ENCODE measurements around the gene NUP210. TPM values are rescaled to one million over a fixed set of nuclear protein-coding genes. Genes with fewer than 3 reads are reported as not detected.
"Not testable (repeated sequence)": the region's sequence is repeated elsewhere in the genome, so short reads cannot be mapped to it uniquely, and the experiment has no call there.

The NUP210 gene
- total RNA-seq, 1 donor from 2014 or later = 4.1 TPM

- no peak for DNase-seq
These were observed 9.6 kb upstream of the NUP210 start for GRCh38 chr3:13429631-13430291.

DNA sequence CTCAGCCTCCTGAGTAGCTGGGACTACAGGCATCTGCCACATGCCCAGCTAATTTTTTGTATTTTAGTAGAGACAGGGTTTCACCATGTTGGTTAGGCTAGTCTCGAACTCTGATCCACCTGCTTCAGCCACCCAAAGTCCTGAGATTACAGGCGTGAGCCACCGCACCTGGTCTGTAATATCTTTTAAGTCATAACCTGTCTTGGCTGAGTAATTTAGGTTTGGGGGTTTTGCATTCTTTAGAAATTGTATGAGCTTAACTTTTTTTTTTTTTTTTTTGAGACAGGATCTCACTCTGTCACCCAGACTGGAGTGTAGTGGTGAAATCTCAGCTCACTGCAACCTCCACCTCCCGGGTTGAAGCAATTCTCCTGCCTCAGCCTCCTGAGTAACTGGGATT is 8.6 kb upstream of the NUP210 start:
- DNase-seq = not testable (repeated sequence)

DNA sequence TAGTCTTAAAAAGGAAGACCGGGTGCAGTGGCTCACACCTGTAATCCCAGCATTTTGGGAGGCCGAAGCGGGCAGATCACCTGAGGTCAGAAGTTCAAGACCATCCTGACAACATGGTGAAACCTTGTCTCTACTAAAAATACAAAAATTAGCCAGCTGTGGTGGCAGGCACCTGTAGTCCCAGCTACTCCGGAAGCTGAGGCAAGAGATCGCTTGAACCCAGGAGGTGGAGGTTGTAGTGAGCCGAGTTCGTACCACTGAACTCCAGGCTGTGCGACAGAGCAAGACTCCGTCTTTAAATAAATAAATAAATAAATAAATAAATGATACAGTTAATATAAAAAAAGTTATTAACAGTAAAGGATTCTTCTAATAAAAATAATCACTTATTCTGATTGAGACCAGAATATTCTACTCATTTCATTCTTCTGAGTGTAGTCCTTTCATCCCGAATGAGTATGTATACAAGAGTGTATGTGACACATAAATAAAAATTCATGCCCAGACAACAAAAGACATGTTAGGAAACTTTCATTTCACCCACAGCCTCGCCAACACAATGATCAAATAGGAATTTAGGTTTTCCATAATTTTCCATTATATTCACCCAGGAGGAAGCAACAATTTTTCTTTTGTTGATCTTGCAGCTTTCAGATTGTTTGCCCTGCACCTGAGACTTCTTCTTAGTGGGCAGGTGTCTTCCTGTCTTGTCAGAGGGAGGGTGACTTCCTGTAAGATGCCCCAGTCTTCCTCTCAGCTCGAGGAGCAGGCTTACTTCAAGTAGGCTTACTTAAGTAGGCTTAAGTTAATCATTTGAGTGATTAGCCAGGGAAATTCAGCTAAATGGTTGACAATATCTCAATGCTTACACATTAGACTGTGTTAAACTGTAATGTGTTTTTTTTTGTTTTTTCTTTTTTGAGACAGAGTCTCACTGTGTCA is 7.8 kb upstream of the NUP210 start:
- no peak for DNase-seq

DNA sequence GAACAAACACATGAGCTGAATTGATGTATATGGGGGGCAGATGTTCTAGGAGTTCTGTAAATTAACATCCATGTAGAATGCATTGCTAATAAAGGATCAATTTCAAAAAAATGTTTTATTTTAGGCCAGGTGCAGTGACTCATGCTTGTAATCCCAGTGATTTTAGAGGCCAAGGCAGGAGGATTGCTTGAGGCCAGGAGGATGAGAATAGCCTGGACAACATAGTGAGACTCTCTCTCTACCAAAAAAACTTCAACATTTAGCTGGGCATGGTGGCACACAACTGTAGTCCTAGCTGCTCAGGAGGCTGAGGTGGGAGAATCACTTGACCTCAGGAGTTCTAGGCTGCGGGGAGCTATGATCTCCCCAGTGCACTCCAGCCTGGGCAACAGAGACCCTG is 6.5 kb upstream of the NUP210 start:
- no peak for DNase-seq

- DNase-seq = no peak
These were observed 5.6 kb upstream of the NUP210 start for GRCh38 chr3:13425689-13426088.

- no peak for DNase-seq
These were observed 4.9 kb upstream of the NUP210 start for GRCh38 chr3:13424865-13425617.

DNA sequence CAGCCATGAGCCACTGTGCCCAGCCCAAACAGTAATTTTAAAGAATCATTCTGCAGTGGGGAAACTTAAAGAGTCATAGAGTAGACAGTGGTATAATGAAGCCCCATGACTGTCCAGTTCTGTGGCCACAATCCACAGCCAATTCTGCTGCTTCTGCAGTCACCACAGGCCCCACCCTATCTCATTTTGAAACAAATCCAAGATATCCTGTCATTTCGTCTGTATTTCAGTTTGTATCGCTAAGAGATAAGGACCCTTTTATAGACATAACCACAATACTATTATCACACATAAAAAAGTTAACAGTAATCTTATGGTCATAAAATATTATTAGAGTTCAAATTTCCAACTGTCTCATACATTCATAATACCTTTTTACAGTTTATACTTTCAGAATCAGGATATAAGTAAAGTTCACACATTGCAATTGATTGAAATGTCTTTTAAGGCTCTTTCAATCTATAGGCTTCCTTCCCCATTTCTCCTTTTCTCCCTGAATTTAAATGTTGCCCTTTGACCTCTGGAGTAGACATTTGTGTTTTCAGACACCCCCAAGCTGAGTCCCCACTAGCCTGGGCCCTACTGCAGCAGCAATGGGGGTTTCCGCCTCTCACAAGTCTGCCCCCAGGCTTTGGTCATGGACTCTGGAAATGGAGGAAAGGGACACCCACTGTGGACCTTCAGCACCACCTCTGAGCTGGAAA is 4.2 kb upstream of the NUP210 start:
- no peak for DNase-seq

GRCh38 chr3:13420831-13421765 is 976 bp upstream of the NUP210 start:
- no peak for DNase-seq

DNA sequence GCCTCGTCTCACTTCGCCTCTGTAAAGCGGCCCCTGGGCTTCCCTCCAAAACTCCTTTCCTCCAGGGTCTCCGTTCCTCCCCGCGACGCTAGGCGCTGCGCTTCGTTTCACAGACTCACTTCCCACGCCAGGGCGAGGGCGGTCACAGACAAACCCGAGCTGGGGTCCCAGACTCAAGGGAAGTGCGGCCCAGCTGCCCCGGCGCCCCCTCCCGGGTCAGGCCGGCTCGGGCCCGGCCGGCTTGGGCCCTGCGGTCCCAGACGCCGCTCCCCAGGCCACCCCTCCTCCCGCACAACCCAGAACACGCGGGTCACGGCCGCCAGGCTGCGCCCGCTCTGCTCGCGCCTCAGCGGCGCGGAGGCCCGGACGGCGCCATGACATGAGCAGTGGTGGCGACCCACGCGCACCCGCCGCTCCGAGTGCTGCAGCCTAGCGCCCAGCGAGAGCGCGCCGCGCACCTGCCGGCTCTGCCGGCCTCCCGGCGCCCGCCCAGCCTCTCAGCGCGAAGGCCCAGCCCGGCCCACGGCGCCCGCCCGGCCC is 547 bp downstream of the NUP210 start:
- no peak for DNase-seq

GRCh38 chr3:13417166-13417947 is 2.8 kb downstream of the NUP210 start:
- no peak for DNase-seq

- no peak for DNase-seq
These were observed 3.9 kb downstream of the NUP210 start for GRCh38 chr3:13415997-13416793.

- no peak for DNase-seq
These were observed 4.7 kb downstream of the NUP210 start for GRCh38 chr3:13415236-13415986.

GRCh38 chr3:13414040-13414729 is 5.9 kb downstream of the NUP210 start:
- DNase-seq = no peak

DNA sequence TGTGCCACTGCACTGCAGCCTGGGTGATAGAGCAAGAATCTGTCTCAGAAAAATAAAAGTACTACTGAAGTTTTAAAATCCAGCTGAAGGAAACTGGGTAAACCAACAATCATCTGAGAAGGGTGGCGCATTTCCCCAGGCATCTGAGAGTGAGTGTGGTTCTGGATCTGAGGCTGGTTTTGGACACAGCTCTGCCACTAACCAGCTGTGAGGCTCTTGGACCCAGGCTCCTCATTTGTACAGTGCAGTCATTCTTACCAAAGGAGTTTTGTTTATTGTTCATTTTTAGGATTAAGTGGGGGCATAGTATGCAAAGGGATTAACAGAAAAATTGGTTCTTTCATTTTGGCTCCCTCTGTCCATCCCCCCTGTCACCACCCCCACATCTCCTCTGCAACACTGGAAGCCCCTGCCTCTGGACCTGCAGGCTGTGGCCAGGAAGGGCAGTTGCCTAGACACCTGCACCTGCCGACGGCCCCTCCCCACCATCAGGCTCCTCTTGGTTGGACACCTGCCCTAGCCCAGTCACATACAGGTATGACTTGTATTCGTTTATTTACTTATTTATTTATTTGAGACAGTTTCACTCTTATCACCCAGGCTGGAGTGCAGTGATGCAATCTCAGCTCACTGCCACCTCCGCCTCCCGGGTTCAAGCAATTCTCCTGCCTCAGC is 8.8 kb downstream of the NUP210 start:
- DNase-seq = no peak

GRCh38 chr3:13408890-13409289 is 11.2 kb downstream of the NUP210 start:
- no peak for DNase-seq

- no peak for DNase-seq
These were observed 12.2 kb downstream of the NUP210 start for GRCh38 chr3:13407926-13408325.

GRCh38 chr3:13407475-13407874 is 12.6 kb downstream of the NUP210 start:
- DNase-seq = no peak
